Gastroesophageal sphincter (tissue), 4 donors: ENCODE data around the gene TMEM242. TPM values are rescaled to one million over a fixed set of nuclear protein-coding genes. Genes with fewer than 3 reads are reported as not detected.

Source experiments
- ATAC-seq: fragments of 150-250 bp; one replicate; pipeline ENCODE4 v1.9.1; 2016; ENCODE audit warnings: mild to moderate bottlenecking, moderate library complexity
- H3K27ac ChIP-seq, 4 donors: fragments of 200-600 bp; sonication (generic) in 3 of 4; 1 replicate in 3 of 4; 2 replicates in 1 of 4; pipeline ENCODE4 v1.5.1; 2016 to 2019
- H3K27me3 ChIP-seq: fragments of 200-600 bp; sonication (generic); one replicate; pipeline ENCODE4 v1.5.1; 2019
- H3K36me3 ChIP-seq, 2 donors: fragments of 200-600 bp; sonication (generic); one replicate each; pipeline ENCODE4 v1.5.1; 2019; ENCODE audit warnings: control low read depth in 1 of 2
- H3K4me1 ChIP-seq, 3 donors: fragments of 200-600 bp; sonication (generic); 1 replicate in 2 of 3; 2 replicates in 1 of 3; pipeline ENCODE4 v1.5.1; 2016 to 2019; ENCODE audit warnings: control low read depth in 2 of 3
- H3K4me3 ChIP-seq, 2 donors: fragments of 200-600 bp; sonication (generic); one replicate each; pipeline ENCODE4 v1.5.1; 2019; ENCODE audit warnings: mild to moderate bottlenecking in 1 of 2, moderate library complexity in 1 of 2
- H3K9me3 ChIP-seq, 3 donors: fragments of 200-600 bp; sonication (generic); one replicate each; pipeline ENCODE4 v1.5.1; 2017 to 2019; ENCODE audit warnings: control low read depth in 2 of 3
- CTCF ChIP-seq, 4 experiments: fragments of 200-600 bp in 2 of 4; fragments of 450-650 bp in 2 of 4; sonication (generic) in 1 of 4; IDR thresholded peaks; one replicate each; pipeline ENCODE4 v1.5.1; 2017 to 2019; ENCODE audit warnings: antibody characterized with exemption in 4 of 4, mild to moderate bottlenecking in 2 of 4, moderate library complexity in 2 of 4
- EP300 ChIP-seq: sonication (generic); formaldehyde crosslinking; IDR thresholded peaks from one replicate; pipeline ENCODE4 v1.6.1; 2017; ENCODE audit warnings: antibody characterized with exemption, mild to moderate bottlenecking
- POLR2A ChIP-seq, 2 donors: fragments of 450-650 bp; IDR thresholded peaks; one replicate each; pipeline ENCODE4 v1.6.1; 2017; ENCODE audit warnings: antibody characterized with exemption in 2 of 2, mild to moderate bottlenecking in 2 of 2, moderate library complexity in 1 of 2
- POLR2AphosphoS5 ChIP-seq: sonication (generic); formaldehyde crosslinking; IDR thresholded peaks from one replicate; pipeline ENCODE4 v1.6.1; 2017; ENCODE audit warnings: antibody characterized with exemption
- WGBS, 2 donors: methylation state at CpG; one replicate each; pipeline ENCODE4 v1.1.5; 2018; ENCODE audit warnings: low coverage in 1 of 2; 5-methylcytosine and 5-hydroxymethylcytosine counted together
- total RNA-seq, 4 donors: library from RNA; depleted of rRNA; stranded (reverse); fragments of >200 nt; gene quantifications; one replicate each; pipeline ENCODE4 v1.1.0, GENCODE V29; 2016

TMEM242 gene
- total RNA-seq: 1 to 10 TPM; 6.6 to 8.4 (median 7.6) TPM

GRCh38 chr6:157323255-157323965 is at the start of gene TMEM242:
Gene TMEM242 (minus strand): TSS chr6:157323519. CDS start chr6:157323499, 20 bp downstream.
- Histone ChIP-seq H3K9me3 (no peaks in the 10 kb centered on the region), H3K4me3 (peak within 1 kb of the TSS; percentile 81 to 82), H3K27ac (peak within 1 kb of the TSS; percentile 88 to 94 (median 90)), H3K36me3 (peaks cover 0 to 17% of the 10 kb centered on the region in 2 donors), H3K4me1 (peaks cover 6 to 26% (median 8%) of the 10 kb centered on the region in 3 donors), H3K27me3 (no peaks in the 10 kb centered on the region)
- TF ChIP-seq EP300: no peak
- TF ChIP-seq POLR2A (IDR thresholded peaks at IDR 0.05): peak; percentile 73 to 79
- peak; percentile 85 for TF ChIP-seq POLR2AphosphoS5
- peak in 3 of 4 experiments; percentile 12 to 69 (median 53) for TF ChIP-seq CTCF (IDR thresholded peaks at IDR 0.05)
- ATAC-seq: peak; percentile 97
- 0% methylated on average over 12 of the region's 42 CpGs; no CpG with 5 or more reads in 1 of the 2 donors for WGBS, 2 donors

- no peak for ATAC-seq
- Histone ChIP-seq H3K27me3 (peaks cover 14% of the 10 kb centered on the region), H3K4me3 (no peak overlapping the region), H3K27ac (no peak overlapping the region), H3K9me3 (no peaks in the 10 kb centered on the region), H3K4me1 (no peaks in the 10 kb centered on the region), H3K36me3 (no peaks in the 10 kb centered on the region)
- no peak for TF ChIP-seq CTCF (IDR thresholded peaks at IDR 0.05)
- no peak for TF ChIP-seq POLR2AphosphoS5
- no peak for TF ChIP-seq EP300
- TF ChIP-seq POLR2A (IDR thresholded peaks at IDR 0.05): no peak
- 90 to 95% methylated on average over 4 to 5 of the region's 10 CpGs for WGBS, 2 donors
Observed at GRCh38 chr6:157372501-157373280, 49.4 kb upstream of the TMEM242 start.

DNA sequence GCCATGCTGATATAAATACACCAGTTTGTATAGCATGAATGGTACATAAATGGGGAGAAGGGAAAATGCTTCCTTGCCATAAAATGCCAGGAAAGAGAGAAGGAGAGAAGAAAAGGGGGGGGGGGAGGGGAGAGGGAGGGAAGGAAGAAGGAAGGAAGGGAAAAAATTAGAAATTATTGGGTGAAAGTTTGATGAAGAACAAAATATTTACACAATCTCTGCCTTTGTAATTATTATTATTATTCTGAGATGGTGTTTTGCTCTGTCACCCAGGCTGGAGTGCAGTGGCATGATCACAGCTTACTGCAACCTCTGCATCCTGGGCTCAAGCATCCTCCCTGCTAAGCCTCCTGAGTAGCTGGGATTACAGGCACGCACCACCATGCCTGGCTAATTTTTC is 47.4 kb upstream of the TMEM242 start:
- no peaks in the 10 kb centered on the region for H3K36me3 ChIP-seq
- no peak overlapping the region for H3K27ac ChIP-seq
- no peaks in the 10 kb centered on the region for H3K4me1 ChIP-seq
- 83% methylated on average over 1 of the region's 1 CpG; no CpG with 5 or more reads in 1 of the 2 donors for WGBS, 2 donors
- peaks cover 18% of the 10 kb centered on the region for H3K27me3 ChIP-seq
- TF ChIP-seq CTCF (IDR thresholded peaks at IDR 0.05) (no peak), POLR2AphosphoS5 (no peak), EP300 (no peak), POLR2A (IDR thresholded peaks at IDR 0.05) (no peak)
- no peaks in the 10 kb centered on the region for H3K9me3 ChIP-seq
- no peak overlapping the region for H3K4me3 ChIP-seq
- ATAC-seq: no peak

- H3K27ac ChIP-seq: no peak overlapping the region
- no peaks in the 10 kb centered on the region for H3K9me3 ChIP-seq
- 68 to 73% methylated on average over 3 to 5 of the region's 7 CpGs for WGBS, 2 donors
- H3K4me3 ChIP-seq: no peak overlapping the region
- no peak for TF ChIP-seq EP300
- no peak for TF ChIP-seq POLR2AphosphoS5
- no peak for TF ChIP-seq POLR2A (IDR thresholded peaks at IDR 0.05)
- TF ChIP-seq CTCF (IDR thresholded peaks at IDR 0.05): no peak
- no peaks in the 10 kb centered on the region for H3K4me1 ChIP-seq
- H3K36me3 ChIP-seq: no peaks in the 10 kb centered on the region
- ATAC-seq: no peak
- H3K27me3 ChIP-seq: peaks cover 18% of the 10 kb centered on the region
Observed at GRCh38 chr6:157368359-157369049, 45.2 kb upstream of the TMEM242 start.
